Left ventricle myocardium inferior (tissue), 1 donor: ENCODE measurements around the gene PPP2R3B. TPM values are rescaled to one million over a fixed set of nuclear protein-coding genes. Genes with fewer than 3 reads are reported as not detected.
A peak's percentile ranks its signal among the peaks of the same experiment; 100 is the strongest.

Experiments used
- DNase-seq: peaks from one replicate; pipeline ENCODE4 v3.0.0-alpha.2; 2020
- H3K27ac ChIP-seq: fragments of 200-600 bp; replicated peaks from 2 replicates; pipeline ENCODE4 v1.8.0; 2021
- H3K27me3 ChIP-seq: fragments of 200-600 bp; 2 replicates; pipeline ENCODE4 v1.8.0; 2021; ENCODE audit warnings: low read depth
- H3K36me3 ChIP-seq: fragments of 200-600 bp; 2 replicates; pipeline ENCODE4 v1.8.0; 2021
- H3K4me1 ChIP-seq: fragments of 200-600 bp; 2 replicates; pipeline ENCODE4 v1.8.0; 2021
- H3K4me3 ChIP-seq: fragments of 200-600 bp; 2 replicates; pipeline ENCODE4 v1.8.0; 2021; ENCODE audit warnings: mild to moderate bottlenecking, moderate library complexity
- H3K9me3 ChIP-seq: fragments of 200-600 bp; replicated peaks from 2 replicates; pipeline ENCODE4 v1.8.0; 2021
- intact Hi-C: fragments of 100-400 bp; cut with micrococcal nuclease; formaldehyde crosslinking; loops from one replicate; pipeline ENCODE4 v1.11.0; 2022
- total RNA-seq: library from RNA; stranded (reverse); fragmentation: NEBNext Ultra II Directional; extraction: Animal tissue kit (Norgen Biotek cat#: 25700); gene quantifications from one replicate; pipeline ENCODE4 v1.2.1, GENCODE V29; 2021
- TF ChIP-seq, protein P1 (sequence below): fragments of 200-600 bp; IDR thresholded peaks from 2 replicates; pipeline ENCODE4 v1.8.0; 2021; ENCODE audit warnings: antibody characterized with exemption, mild to moderate bottlenecking, borderline replicate concordance
- donor health status: DM: no; HTN: yes; CAD: no; lungs with severe emphysema.

PPP2R3B gene
- total RNA-seq, 1 donor from 2014 or later, result 170 TPM

DNA sequence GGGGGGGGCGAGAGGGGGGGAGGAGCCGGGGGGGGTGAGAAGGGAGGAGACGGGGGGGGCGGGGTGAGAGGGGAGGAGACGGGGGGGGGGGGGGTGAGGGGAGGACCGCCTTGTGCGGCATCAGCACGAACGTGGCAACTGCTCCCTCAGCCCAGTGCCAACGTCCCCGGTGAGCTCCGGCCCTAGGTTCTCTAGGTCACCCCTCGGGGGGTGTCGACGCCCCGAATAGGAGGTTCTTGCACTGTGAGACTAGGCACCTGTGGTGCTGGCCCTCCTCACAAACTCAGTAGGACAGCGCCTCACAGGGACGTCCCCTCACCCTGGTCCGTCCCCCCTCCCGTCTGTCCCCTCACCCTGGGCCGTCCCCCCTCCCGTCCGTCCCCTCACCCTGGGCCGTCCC, 46.6 kb downstream of the PPP2R3B start:
- TF ChIP-seq, protein P1, sequence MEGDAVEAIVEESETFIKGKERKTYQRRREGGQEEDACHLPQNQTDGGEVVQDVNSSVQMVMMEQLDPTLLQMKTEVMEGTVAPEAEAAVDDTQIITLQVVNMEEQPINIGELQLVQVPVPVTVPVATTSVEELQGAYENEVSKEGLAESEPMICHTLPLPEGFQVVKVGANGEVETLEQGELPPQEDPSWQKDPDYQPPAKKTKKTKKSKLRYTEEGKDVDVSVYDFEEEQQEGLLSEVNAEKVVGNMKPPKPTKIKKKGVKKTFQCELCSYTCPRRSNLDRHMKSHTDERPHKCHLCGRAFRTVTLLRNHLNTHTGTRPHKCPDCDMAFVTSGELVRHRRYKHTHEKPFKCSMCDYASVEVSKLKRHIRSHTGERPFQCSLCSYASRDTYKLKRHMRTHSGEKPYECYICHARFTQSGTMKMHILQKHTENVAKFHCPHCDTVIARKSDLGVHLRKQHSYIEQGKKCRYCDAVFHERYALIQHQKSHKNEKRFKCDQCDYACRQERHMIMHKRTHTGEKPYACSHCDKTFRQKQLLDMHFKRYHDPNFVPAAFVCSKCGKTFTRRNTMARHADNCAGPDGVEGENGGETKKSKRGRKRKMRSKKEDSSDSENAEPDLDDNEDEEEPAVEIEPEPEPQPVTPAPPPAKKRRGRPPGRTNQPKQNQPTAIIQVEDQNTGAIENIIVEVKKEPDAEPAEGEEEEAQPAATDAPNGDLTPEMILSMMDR, result no peak
- DNase-seq, result peak; percentile 10
- intact Hi-C loops, result no loop called here

DNA sequence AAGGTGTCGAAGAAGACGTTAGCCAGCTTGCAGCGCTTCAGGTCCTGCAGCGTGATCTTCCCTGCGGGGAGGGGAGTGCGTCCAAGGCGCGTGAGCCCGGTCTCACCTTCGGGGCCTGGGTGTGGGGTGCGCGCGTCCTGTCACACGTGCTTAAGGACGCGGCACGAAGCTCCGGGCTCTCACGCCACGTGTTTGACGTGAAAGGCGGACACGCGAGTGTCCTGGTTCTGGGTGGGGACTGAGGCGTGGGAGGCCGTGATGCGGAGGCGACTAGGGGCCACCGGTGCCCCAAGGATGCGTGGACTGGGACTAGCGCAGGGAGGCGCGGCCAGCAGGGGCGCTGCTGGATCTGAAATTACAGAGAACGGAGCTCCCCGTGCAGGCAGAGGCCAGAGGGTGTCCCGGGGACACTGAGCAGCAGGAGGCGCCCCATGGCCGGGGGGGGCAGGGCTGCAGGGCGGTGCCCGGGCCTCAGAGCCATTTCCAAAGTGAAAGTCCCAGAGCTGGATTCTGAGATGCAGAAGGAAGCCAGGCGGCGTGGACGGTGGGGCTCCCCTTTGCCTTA, 47.8 kb downstream of the PPP2R3B start:
- Histone ChIP-seq H3K36me3 (peaks cover 56% of the 10 kb centered on the region), H3K9me3 (no peaks in the 10 kb centered on the region)
- intact Hi-C loops, result no loop called here

More for the DNA sequence above, 46.6 kb downstream of the PPP2R3B start:
- Histone ChIP-seq H3K27ac (no peak overlapping the region), H3K9me3 (no peaks in the 10 kb centered on the region), H3K4me3 (no peak overlapping the region), H3K4me1 (no peaks in the 10 kb centered on the region), H3K27me3 (no peaks in the 10 kb centered on the region), H3K36me3 (peaks cover 56% of the 10 kb centered on the region)

DNA sequence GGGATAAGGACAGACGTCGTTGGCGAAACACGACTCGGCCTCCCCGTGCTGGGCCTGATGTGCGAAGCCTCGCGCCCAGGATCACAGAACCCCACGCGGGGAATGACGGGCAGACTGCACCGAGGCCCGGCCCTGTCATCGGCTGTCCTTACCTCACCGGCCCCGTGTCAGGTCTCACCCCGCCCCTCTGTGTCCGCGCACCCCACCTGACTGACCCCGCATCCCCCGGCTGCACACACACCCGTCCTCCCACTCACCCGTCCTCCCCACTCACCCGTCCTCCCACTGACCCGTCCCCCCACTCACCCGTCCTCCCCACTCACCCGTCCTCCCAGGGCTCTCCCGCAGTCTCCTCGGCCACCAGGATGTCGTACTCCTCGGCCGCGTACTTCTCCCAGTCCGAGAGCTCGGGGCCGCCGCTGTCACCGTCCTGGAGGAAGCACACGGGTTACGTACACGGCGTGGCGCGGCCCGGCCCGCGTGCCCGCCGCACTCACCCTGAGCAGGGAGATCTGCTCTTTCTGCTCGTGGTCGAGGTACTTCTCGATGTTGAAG, 48.3 kb downstream of the PPP2R3B start:
- intact Hi-C loops, result no loop called here
- Histone ChIP-seq H3K36me3 (peaks cover 61% of the 10 kb centered on the region), H3K27ac (no peak overlapping the region), H3K9me3 (no peaks in the 10 kb centered on the region), H3K4me3 (no peak overlapping the region), H3K27me3 (no peaks in the 10 kb centered on the region), H3K4me1 (no peaks in the 10 kb centered on the region)
- peak; percentile 12 for DNase-seq
- TF ChIP-seq, protein P1, result no peak

More for the DNA sequence above, 47.8 kb downstream of the PPP2R3B start:
- peak; percentile 9 for DNase-seq
- TF ChIP-seq, protein P1, result no peak
- Histone ChIP-seq H3K27me3 (no peaks in the 10 kb centered on the region), H3K4me1 (no peaks in the 10 kb centered on the region), H3K4me3 (no peak overlapping the region), H3K27ac (no peak overlapping the region)

DNA sequence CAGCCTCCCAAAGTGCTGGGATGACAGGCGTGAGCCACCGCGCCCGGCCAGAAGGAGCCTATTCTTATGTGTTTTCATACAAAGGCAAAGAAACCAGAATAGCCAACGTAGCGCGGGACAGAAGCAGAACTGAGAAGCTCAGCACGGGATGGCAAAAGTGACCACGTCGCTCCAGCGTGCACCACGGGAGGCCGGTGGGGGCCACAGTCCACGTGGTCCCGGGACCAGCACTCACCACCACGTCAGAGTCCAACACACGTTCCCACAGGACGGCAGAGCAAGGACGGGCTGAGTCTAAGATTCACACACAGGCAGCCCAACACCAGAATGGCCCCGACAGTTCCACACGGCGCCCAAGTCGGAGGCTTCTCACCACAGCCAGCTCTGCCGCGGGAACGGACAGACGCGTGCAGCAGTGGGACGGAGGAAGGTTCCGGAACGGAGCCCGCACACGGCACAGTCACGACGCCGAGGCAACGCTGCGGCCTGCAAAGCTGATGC, 49.3 kb downstream of the PPP2R3B start:
- Histone ChIP-seq H3K4me3 (no peak overlapping the region), H3K4me1 (no peaks in the 10 kb centered on the region), H3K27me3 (no peaks in the 10 kb centered on the region), H3K36me3 (peaks cover 66% of the 10 kb centered on the region), H3K27ac (no peak overlapping the region), H3K9me3 (no peaks in the 10 kb centered on the region)
- intact Hi-C loops, result no loop called here
- TF ChIP-seq, protein P1, result no peak
- DNase-seq, result peak; percentile 9

DNA sequence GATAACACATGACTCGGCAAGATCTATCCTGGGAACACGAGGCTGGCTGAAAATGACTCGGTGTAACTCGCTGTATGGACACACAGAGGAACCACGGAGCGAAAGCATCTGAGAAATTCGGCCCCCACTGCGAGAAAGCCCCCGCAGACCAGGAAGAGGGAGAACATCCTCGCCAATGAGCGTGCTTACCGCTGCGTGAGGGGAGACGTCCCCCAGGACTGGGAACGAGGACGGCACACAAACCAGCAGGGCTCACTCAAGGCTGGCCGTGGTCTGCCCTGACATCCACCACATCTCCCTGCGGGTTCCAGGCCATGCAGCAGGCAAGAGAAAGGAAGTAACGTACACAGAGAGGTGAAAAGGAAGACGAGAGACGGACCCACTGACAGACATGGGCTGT, 50.5 kb downstream of the PPP2R3B start:
- H3K9me3 ChIP-seq, result no peaks in the 10 kb centered on the region
- peaks cover 7% of the 10 kb centered on the region for H3K4me1 ChIP-seq
- H3K27me3 ChIP-seq, result peaks cover 8% of the 10 kb centered on the region
- TF ChIP-seq, protein P1, result no peak
- intact Hi-C loops, result no loop called here
- no peak overlapping the region for H3K4me3 ChIP-seq
- no peak for DNase-seq
- H3K36me3 ChIP-seq, result peaks cover 58% of the 10 kb centered on the region
- no peak overlapping the region for H3K27ac ChIP-seq
